ENCODE results near the gene CHST8.
A peak's percentile ranks its signal among the peaks of the same experiment; 100 is the strongest.

Gene CHST8

DNA sequence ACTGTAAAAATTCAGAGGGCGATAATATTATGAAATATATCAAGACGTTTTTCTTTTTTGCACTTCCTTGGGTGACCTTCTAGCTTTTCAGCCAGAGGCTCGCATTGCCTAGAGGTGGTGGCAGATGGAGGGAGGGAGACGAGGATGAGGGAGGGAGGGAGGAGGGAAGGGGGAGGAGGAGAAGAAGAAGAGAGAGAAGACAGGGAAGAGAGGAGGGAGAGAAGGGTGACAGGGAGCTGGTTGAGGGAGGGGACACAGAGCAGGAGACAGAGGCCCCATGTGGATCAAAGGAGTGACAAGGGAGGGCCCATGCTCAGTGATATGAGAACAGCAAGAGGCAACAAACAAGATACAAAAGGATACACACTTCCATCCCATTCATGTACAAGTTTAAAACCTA is 166.9 kb downstream of the CHST8 start:
- Histone ChIP-seq H3K4me2 (ENCODE audit: low read depth, low read length, poor library complexity, severe bottlenecking) (no peak overlapping the region), H3K36me3 (ENCODE audit: insufficient read depth, low read length) (no peaks in the 10 kb centered on the region), H3K27me3 (ENCODE audit: insufficient read depth, low read length, poor library complexity, severe bottlenecking) (no peaks in the 10 kb centered on the region), H3K4me1 (ENCODE audit: insufficient read depth, low read length, poor library complexity, severe bottlenecking) (no peaks in the 10 kb centered on the region), H3F3A (ENCODE audit: low read depth) (no peaks in the 10 kb centered on the region), H3K79me2 (ENCODE audit: insufficient read depth, low read length) (no peaks in the 10 kb centered on the region), H3K9me2 (replicated peaks; ENCODE audit: low read depth, low read length) (no peaks in the 10 kb centered on the region), H4K20me1 (ENCODE audit: insufficient read depth, low read length, poor library complexity, severe bottlenecking) (no peaks in the 10 kb centered on the region), H3K4me3 (ENCODE audit: low read length, poor library complexity, severe bottlenecking) (no peak overlapping the region), H2AFZ (ENCODE audit: low read length) (no peak overlapping the region), H3K9ac (ENCODE audit: low read depth, low read length, poor library complexity, severe bottlenecking) (no peak overlapping the region), H3K9me3 (ENCODE audit: insufficient read depth, low read depth, low read length) (no peaks in the 10 kb centered on the region)
- TF ChIP-seq EZH2phosphoT487 (IDR thresholded peaks at IDR 0.05; ENCODE audit: borderline replicate concordance): no peak
- TF ChIP-seq, protein P1, sequence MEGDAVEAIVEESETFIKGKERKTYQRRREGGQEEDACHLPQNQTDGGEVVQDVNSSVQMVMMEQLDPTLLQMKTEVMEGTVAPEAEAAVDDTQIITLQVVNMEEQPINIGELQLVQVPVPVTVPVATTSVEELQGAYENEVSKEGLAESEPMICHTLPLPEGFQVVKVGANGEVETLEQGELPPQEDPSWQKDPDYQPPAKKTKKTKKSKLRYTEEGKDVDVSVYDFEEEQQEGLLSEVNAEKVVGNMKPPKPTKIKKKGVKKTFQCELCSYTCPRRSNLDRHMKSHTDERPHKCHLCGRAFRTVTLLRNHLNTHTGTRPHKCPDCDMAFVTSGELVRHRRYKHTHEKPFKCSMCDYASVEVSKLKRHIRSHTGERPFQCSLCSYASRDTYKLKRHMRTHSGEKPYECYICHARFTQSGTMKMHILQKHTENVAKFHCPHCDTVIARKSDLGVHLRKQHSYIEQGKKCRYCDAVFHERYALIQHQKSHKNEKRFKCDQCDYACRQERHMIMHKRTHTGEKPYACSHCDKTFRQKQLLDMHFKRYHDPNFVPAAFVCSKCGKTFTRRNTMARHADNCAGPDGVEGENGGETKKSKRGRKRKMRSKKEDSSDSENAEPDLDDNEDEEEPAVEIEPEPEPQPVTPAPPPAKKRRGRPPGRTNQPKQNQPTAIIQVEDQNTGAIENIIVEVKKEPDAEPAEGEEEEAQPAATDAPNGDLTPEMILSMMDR (conservative IDR thresholded peaks at IDR 0.05; ENCODE audit: low read length): no peak

DNA sequence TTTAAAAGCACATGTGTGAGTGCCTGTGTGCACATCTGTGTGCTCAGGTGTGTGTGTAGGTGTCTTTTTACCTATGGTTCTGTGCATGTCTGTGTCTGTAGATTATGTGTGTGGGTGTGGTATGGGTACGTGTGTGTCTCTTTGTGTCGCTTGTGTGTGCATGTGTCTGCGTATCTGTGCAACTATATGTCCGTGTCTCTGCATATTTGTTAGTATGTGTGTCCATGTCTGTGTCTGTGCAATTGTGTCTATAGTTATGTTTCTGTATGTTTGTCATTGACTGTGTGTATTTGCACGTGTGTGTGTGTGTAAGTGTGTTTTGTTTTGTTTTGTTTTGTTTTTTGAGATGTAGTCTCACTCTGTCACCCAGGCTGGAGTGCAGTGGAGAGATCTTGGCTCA is 167.6 kb downstream of the CHST8 start:
- H4K20me1 ChIP-seq (ENCODE audit: insufficient read depth, low read length, poor library complexity, severe bottlenecking): no peaks in the 10 kb centered on the region
- H3K36me3 ChIP-seq (ENCODE audit: insufficient read depth, low read length): no peaks in the 10 kb centered on the region
- no peaks in the 10 kb centered on the region for H3F3A ChIP-seq (ENCODE audit: low read depth)
- H3K79me2 ChIP-seq (ENCODE audit: insufficient read depth, low read length): no peaks in the 10 kb centered on the region
- H3K9me3 ChIP-seq (ENCODE audit: insufficient read depth, low read depth, low read length): no peaks in the 10 kb centered on the region
- no peak overlapping the region for H2AFZ ChIP-seq (ENCODE audit: low read length)
- no peak overlapping the region for H3K4me2 ChIP-seq (ENCODE audit: low read depth, low read length, poor library complexity, severe bottlenecking)
- H3K4me1 ChIP-seq (ENCODE audit: insufficient read depth, low read length, poor library complexity, severe bottlenecking): no peaks in the 10 kb centered on the region
- no peaks in the 10 kb centered on the region for H3K27me3 ChIP-seq (ENCODE audit: insufficient read depth, low read length, poor library complexity, severe bottlenecking)
- TF ChIP-seq, protein P1 (conservative IDR thresholded peaks at IDR 0.05; ENCODE audit: low read length): no peak
- TF ChIP-seq EZH2phosphoT487 (IDR thresholded peaks at IDR 0.05; ENCODE audit: borderline replicate concordance): no peak
- no peaks in the 10 kb centered on the region for H3K9me2 ChIP-seq (replicated peaks; ENCODE audit: low read depth, low read length)
- H3K9ac ChIP-seq (ENCODE audit: low read depth, low read length, poor library complexity, severe bottlenecking): no peak overlapping the region
- H3K4me3 ChIP-seq (ENCODE audit: low read length, poor library complexity, severe bottlenecking): no peak overlapping the region

DNA sequence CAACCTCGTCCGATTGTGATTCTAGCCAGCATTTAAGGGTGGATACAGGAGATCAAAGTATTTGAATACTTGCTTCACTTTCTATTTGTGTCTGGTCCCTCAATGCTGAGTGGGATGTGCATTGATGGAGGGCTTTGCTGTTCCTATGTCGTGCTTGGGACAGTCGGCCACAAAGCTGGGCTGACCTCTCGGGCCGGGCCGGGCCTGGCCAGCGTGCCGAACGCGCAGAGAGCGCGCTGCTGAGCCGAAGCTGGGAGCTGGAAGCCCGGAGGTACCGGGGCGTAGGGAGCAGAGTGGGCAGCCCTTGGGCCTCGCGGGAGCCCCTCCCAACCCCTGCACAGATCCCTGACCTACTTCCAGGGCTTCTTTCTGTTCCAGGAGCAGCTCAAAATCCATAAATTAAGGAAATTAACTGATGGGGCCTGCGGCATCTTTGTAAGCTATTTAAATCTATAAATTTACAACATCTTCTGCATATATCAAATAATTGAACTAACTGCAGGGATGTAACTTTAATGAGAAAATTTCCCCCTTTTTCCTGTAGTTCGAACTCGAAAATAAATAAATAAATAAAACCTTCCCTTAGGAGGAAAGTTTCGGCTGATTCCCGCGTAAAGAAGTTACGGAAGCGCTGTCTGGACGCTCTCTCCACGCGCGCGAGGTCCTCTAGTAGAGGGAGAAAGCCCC is 173.1 kb downstream of the CHST8 start:
- peak overlapping the region; percentile 77 for H3K4me3 ChIP-seq (ENCODE audit: low read length, poor library complexity, severe bottlenecking)
- no peaks in the 10 kb centered on the region for H3K27me3 ChIP-seq (ENCODE audit: insufficient read depth, low read length, poor library complexity, severe bottlenecking)

More for the DNA sequence above, 173.1 kb downstream of the CHST8 start:
- H3K9me3 ChIP-seq (ENCODE audit: insufficient read depth, low read depth, low read length): no peaks in the 10 kb centered on the region
- no peaks in the 10 kb centered on the region for H3F3A ChIP-seq (ENCODE audit: low read depth)
- H2AFZ ChIP-seq (ENCODE audit: low read length): peak overlapping the region; percentile 75; the same call in 1 of the 2 replicates
- H3K36me3 ChIP-seq (ENCODE audit: insufficient read depth, low read length): no peaks in the 10 kb centered on the region
- H3K9me2 ChIP-seq (replicated peaks; ENCODE audit: low read depth, low read length): no peaks in the 10 kb centered on the region
- H4K20me1 ChIP-seq (ENCODE audit: insufficient read depth, low read length, poor library complexity, severe bottlenecking): no peaks in the 10 kb centered on the region
- peak overlapping the region; percentile 75 for H3K4me2 ChIP-seq (ENCODE audit: low read depth, low read length, poor library complexity, severe bottlenecking)
- peak overlapping the region; percentile 80 for H3K9ac ChIP-seq (ENCODE audit: low read depth, low read length, poor library complexity, severe bottlenecking)
- TF ChIP-seq, protein P1 (conservative IDR thresholded peaks at IDR 0.05; ENCODE audit: low read length): no peak
- no peak for TF ChIP-seq EZH2phosphoT487 (IDR thresholded peaks at IDR 0.05; ENCODE audit: borderline replicate concordance)
- H3K4me1 ChIP-seq (ENCODE audit: insufficient read depth, low read length, poor library complexity, severe bottlenecking): peaks cover 11% of the 10 kb centered on the region
- peaks cover 8% of the 10 kb centered on the region for H3K79me2 ChIP-seq (ENCODE audit: insufficient read depth, low read length)

Measured in Loucy (cell line).